ENCODE measurements around the gene MTMR1.

The MTMR1 gene

DNA sequence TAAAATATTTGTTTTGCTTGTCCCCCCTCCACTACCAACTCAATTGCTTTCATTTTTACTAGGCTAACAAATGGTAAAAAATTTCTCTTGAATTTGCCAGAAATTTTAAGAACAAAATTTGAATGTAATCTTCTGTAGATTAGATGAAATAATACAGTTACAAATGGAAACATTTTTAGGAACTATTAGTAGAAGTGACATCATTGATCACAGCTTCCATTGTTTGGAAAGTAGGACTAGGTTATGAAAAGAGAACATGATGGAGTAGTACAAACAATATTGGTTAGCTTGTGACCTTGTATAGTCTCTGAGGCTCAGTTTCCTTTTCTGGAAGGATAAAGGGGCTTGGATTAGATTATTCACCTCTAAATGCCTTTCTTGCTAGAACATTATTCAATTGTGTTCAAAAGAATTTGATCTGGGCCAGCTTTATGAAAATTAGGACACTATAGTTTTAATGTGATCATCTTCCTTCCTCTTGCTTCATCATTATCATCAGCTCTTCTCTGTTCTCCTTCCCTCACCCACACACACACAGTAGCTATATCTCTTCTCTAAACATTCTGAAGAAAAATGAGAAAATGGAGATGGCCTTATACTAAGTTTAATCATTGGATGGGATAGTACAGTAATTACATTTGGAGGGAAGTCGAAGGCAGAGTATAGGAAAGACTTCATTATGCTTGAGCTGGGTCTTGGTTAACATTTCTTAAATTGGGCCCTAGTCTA, 9.9 kb downstream of the MTMR1 start:
- Histone ChIP-seq H3K27ac (ENCODE audit: low read depth, low read length) (no peak overlapping the region), H3K4me1 (ENCODE audit: control insufficient read depth, low read length) (peaks cover 4% of the 10 kb centered on the region; the same call in 1 of the 2 replicates), H3K4me3 (ENCODE audit: low read length) (no peak overlapping the region), H3K9me2 (replicated peaks; ENCODE audit: control insufficient read depth, low read length) (no peaks in the 10 kb centered on the region), H3F3A (ENCODE audit: control insufficient read depth, insufficient read depth) (no peaks in the 10 kb centered on the region), H3K9me3 (ENCODE audit: control insufficient read depth, insufficient read depth, low read length) (no peaks in the 10 kb centered on the region), H3K4me2 (ENCODE audit: low read length) (no peak overlapping the region), H3K36me3 (ENCODE audit: control insufficient read depth, low read length) (peaks cover 58% of the 10 kb centered on the region), H3K27me3 (ENCODE audit: control insufficient read depth, low read length) (no peaks in the 10 kb centered on the region), H4K20me1 (ENCODE audit: control insufficient read depth, insufficient read depth, low read depth, low read length) (no peaks in the 10 kb centered on the region), H3K79me2 (ENCODE audit: control insufficient read depth, low read length) (peaks cover 32% of the 10 kb centered on the region)
- TF ChIP-seq, protein P1, sequence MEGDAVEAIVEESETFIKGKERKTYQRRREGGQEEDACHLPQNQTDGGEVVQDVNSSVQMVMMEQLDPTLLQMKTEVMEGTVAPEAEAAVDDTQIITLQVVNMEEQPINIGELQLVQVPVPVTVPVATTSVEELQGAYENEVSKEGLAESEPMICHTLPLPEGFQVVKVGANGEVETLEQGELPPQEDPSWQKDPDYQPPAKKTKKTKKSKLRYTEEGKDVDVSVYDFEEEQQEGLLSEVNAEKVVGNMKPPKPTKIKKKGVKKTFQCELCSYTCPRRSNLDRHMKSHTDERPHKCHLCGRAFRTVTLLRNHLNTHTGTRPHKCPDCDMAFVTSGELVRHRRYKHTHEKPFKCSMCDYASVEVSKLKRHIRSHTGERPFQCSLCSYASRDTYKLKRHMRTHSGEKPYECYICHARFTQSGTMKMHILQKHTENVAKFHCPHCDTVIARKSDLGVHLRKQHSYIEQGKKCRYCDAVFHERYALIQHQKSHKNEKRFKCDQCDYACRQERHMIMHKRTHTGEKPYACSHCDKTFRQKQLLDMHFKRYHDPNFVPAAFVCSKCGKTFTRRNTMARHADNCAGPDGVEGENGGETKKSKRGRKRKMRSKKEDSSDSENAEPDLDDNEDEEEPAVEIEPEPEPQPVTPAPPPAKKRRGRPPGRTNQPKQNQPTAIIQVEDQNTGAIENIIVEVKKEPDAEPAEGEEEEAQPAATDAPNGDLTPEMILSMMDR (IDR thresholded peaks at IDR 0.05; ENCODE audit: low read depth, low read length, poor library complexity, severe bottlenecking), result no peak
- no peak for TF ChIP-seq EZH2phosphoT487 (IDR thresholded peaks at IDR 0.05; ENCODE audit: borderline replicate concordance, low read length)

- no peaks in the 10 kb centered on the region for H3K9me2 ChIP-seq (replicated peaks; ENCODE audit: control insufficient read depth, low read length)
- H3K27ac ChIP-seq (ENCODE audit: low read depth, low read length), result no peak overlapping the region
- H3F3A ChIP-seq (ENCODE audit: control insufficient read depth, insufficient read depth), result no peaks in the 10 kb centered on the region
- no peak for TF ChIP-seq EZH2phosphoT487 (IDR thresholded peaks at IDR 0.05; ENCODE audit: borderline replicate concordance, low read length)
- TF ChIP-seq, protein P1 (IDR thresholded peaks at IDR 0.05; ENCODE audit: low read depth, low read length, poor library complexity, severe bottlenecking), result no peak
- no peaks in the 10 kb centered on the region for H3K9me3 ChIP-seq (ENCODE audit: control insufficient read depth, insufficient read depth, low read length)
- peaks cover 29% of the 10 kb centered on the region for H3K79me2 ChIP-seq (ENCODE audit: control insufficient read depth, low read length)
- H3K27me3 ChIP-seq (ENCODE audit: control insufficient read depth, low read length), result no peaks in the 10 kb centered on the region
- H3K4me3 ChIP-seq (ENCODE audit: low read length), result no peak overlapping the region
- no peaks in the 10 kb centered on the region for H4K20me1 ChIP-seq (ENCODE audit: control insufficient read depth, insufficient read depth, low read depth, low read length)
- no peak overlapping the region for H3K4me2 ChIP-seq (ENCODE audit: low read length)
- H3K4me1 ChIP-seq (ENCODE audit: control insufficient read depth, low read length), result peaks cover 4% of the 10 kb centered on the region; the same call in 1 of the 2 replicates
- H3K36me3 ChIP-seq (ENCODE audit: control insufficient read depth, low read length), result peaks cover 58% of the 10 kb centered on the region
Observed at GRCh38 chrX:150703695-150703974, 10.4 kb downstream of the MTMR1 start.

GRCh38 chrX:150704030-150704613, 10.9 kb downstream of the MTMR1 start:
- H3K4me3 ChIP-seq (ENCODE audit: low read length), result no peak overlapping the region
- H3K27ac ChIP-seq (ENCODE audit: low read depth, low read length), result no peak overlapping the region
- H3K9me3 ChIP-seq (ENCODE audit: control insufficient read depth, insufficient read depth, low read length), result no peaks in the 10 kb centered on the region
- no peak for TF ChIP-seq EZH2phosphoT487 (IDR thresholded peaks at IDR 0.05; ENCODE audit: borderline replicate concordance, low read length)
- TF ChIP-seq, protein P1 (IDR thresholded peaks at IDR 0.05; ENCODE audit: low read depth, low read length, poor library complexity, severe bottlenecking), result no peak
- H3K9me2 ChIP-seq (replicated peaks; ENCODE audit: control insufficient read depth, low read length), result no peaks in the 10 kb centered on the region
- H3K36me3 ChIP-seq (ENCODE audit: control insufficient read depth, low read length), result peaks cover 55% of the 10 kb centered on the region
- H3K27me3 ChIP-seq (ENCODE audit: control insufficient read depth, low read length), result no peaks in the 10 kb centered on the region
- H4K20me1 ChIP-seq (ENCODE audit: control insufficient read depth, insufficient read depth, low read depth, low read length), result no peaks in the 10 kb centered on the region
- no peaks in the 10 kb centered on the region for H3F3A ChIP-seq (ENCODE audit: control insufficient read depth, insufficient read depth)
- H3K4me1 ChIP-seq (ENCODE audit: control insufficient read depth, low read length), result peaks cover 1% of the 10 kb centered on the region; the same call in 1 of the 2 replicates
- no peak overlapping the region for H3K4me2 ChIP-seq (ENCODE audit: low read length)
- H3K79me2 ChIP-seq (ENCODE audit: control insufficient read depth, low read length), result peaks cover 25% of the 10 kb centered on the region
